ENCODE data around the gene TAAR9.

Gene TAAR9

DNA sequence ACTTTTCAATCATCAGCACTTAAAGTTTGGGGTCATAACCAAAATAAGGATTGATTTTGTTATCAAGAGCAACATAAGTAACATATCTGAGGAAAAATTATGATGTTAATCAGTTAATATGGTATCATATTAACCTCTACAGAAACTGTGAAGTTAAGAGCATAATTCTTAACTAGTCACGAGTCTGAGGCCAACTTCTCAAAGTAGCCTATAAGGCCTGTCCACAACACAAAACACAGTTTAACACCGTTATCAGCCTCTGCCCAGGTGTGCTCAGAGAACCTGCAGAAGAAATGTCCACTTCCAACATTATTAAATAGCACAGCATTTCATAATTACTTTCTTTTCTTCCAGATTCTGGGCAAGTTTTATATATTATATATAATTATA is 26.3 kb upstream of the TAAR9 start:
- no CpG with 5 or more reads among the region's 2 CpGs for WGBS, 2 donors (ENCODE audit: extremely low coverage in 2 of 2, insufficient read length in 2 of 2, insufficient replicate concordance in 1 of 2)
- H3K4me3 ChIP-seq (ENCODE audit: low read length in 2 of 2): peak overlapping the region in 1 of 2 donors; percentile 77

DNA sequence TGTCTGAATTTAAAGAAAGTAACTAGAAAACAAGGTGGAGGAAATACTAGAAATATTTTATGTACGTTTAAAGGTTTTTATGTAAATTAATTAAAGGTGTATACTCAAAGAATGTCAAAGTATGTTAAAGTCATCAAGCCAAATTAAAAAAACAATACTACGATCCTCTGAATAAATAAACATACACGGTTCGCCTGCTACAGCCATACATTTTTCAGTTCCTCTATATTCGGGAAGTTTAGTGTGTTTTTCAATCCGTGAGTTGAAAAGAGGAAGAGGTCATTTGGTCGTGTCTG is 25.8 kb upstream of the TAAR9 start:
- Histone ChIP-seq H2AFZ (ENCODE audit: low read length) (peak overlapping the region; percentile 99), H3K36me3 (replicated peaks in 1 of 2; ENCODE audit: control insufficient read depth in 2 of 2, insufficient read depth in 2 of 2, low read length in 2 of 2) (peaks cover 0 to 3% of the 10 kb centered on the region in 2 donors), H3K23ac (ENCODE audit: low read depth, low read length, poor library complexity) (no peak overlapping the region), H3K4ac (ENCODE audit: low read length) (no peak overlapping the region), H3K4me1 (ENCODE audit: control insufficient read depth in 2 of 2, insufficient read depth in 1 of 2, low read depth in 1 of 2, low read length in 2 of 2) (peaks cover 1 to 4% of the 10 kb centered on the region in 2 donors), H3K27ac (replicated peaks; ENCODE audit: low read length) (no peak overlapping the region), H3K27me3 (ENCODE audit: control insufficient read depth in 3 of 3, insufficient read depth in 3 of 3, low read depth in 1 of 3, low read length in 3 of 3) (peaks cover 0 to 31% (median 0%) of the 10 kb centered on the region in 3 experiments), H2BK15ac (ENCODE audit: low read length) (no peak overlapping the region), H2BK120ac (ENCODE audit: low read depth, low read length) (no peak overlapping the region), H4K8ac (ENCODE audit: low read depth, low read length) (no peak overlapping the region), H3K9me3 (replicated peaks in 1 of 2; ENCODE audit: control insufficient read depth in 2 of 2, insufficient read depth in 1 of 2, low read depth in 1 of 2, low read length in 2 of 2) (no peaks in the 10 kb centered on the region), H3K4me2 (ENCODE audit: insufficient read depth, low read length, poor library complexity, severe bottlenecking) (peak overlapping the region; percentile 56), H3K79me1 (ENCODE audit: low read depth, low read length) (no peaks in the 10 kb centered on the region), H4K91ac (ENCODE audit: low read depth, low read length, poor library complexity) (no peak overlapping the region), H3K14ac (ENCODE audit: low read length) (no peak overlapping the region), H2BK12ac (ENCODE audit: low read length) (no peak overlapping the region), H3K18ac (ENCODE audit: low read length) (peak overlapping the region; percentile 91), H2AK5ac (ENCODE audit: low read depth, low read length) (no peak overlapping the region), H3K9ac (ENCODE audit: low read depth, low read length, poor library complexity) (peak overlapping the region; percentile 85), H2BK5ac (ENCODE audit: low read length) (no peak overlapping the region), H3K4me3 (ENCODE audit: low read length in 2 of 2) (peak overlapping the region; percentile 77 to 97)
- DNase-seq (ENCODE audit: low spot score): no peak
- no CpG with 5 or more reads among the region's 7 CpGs for WGBS, 2 donors (ENCODE audit: extremely low coverage in 2 of 2, insufficient read length in 2 of 2, insufficient replicate concordance in 1 of 2)

More for the DNA sequence above, 26.3 kb upstream of the TAAR9 start:
- Histone ChIP-seq H3K9ac (ENCODE audit: low read depth, low read length, poor library complexity) (no peak overlapping the region), H2AK5ac (ENCODE audit: low read depth, low read length) (no peak overlapping the region), H2BK12ac (ENCODE audit: low read length) (no peak overlapping the region), H3K23ac (ENCODE audit: low read depth, low read length, poor library complexity) (no peak overlapping the region), H4K91ac (ENCODE audit: low read depth, low read length, poor library complexity) (no peak overlapping the region), H3K9me3 (replicated peaks in 1 of 2; ENCODE audit: control insufficient read depth in 2 of 2, insufficient read depth in 1 of 2, low read depth in 1 of 2, low read length in 2 of 2) (no peaks in the 10 kb centered on the region), H3K79me1 (ENCODE audit: low read depth, low read length) (no peaks in the 10 kb centered on the region), H3K14ac (ENCODE audit: low read length) (no peak overlapping the region), H3K4me1 (ENCODE audit: control insufficient read depth in 2 of 2, insufficient read depth in 1 of 2, low read depth in 1 of 2, low read length in 2 of 2) (peaks cover 1 to 4% of the 10 kb centered on the region in 2 donors), H2BK5ac (ENCODE audit: low read length) (no peak overlapping the region), H3K27ac (replicated peaks; ENCODE audit: low read length) (no peak overlapping the region), H3K4ac (ENCODE audit: low read length) (no peak overlapping the region), H3K27me3 (ENCODE audit: control insufficient read depth in 3 of 3, insufficient read depth in 3 of 3, low read depth in 1 of 3, low read length in 3 of 3) (peaks cover 0 to 30% (median 0%) of the 10 kb centered on the region in 3 experiments), H3K4me2 (ENCODE audit: insufficient read depth, low read length, poor library complexity, severe bottlenecking) (no peak overlapping the region), H3K18ac (ENCODE audit: low read length) (no peak overlapping the region), H3K36me3 (replicated peaks in 1 of 2; ENCODE audit: control insufficient read depth in 2 of 2, insufficient read depth in 2 of 2, low read length in 2 of 2) (peaks cover 0 to 3% of the 10 kb centered on the region in 2 donors), H2AFZ (ENCODE audit: low read length) (no peak overlapping the region), H2BK15ac (ENCODE audit: low read length) (no peak overlapping the region), H2BK120ac (ENCODE audit: low read depth, low read length) (no peak overlapping the region), H4K8ac (ENCODE audit: low read depth, low read length) (no peak overlapping the region)
- no peak for DNase-seq (ENCODE audit: low spot score)

DNA sequence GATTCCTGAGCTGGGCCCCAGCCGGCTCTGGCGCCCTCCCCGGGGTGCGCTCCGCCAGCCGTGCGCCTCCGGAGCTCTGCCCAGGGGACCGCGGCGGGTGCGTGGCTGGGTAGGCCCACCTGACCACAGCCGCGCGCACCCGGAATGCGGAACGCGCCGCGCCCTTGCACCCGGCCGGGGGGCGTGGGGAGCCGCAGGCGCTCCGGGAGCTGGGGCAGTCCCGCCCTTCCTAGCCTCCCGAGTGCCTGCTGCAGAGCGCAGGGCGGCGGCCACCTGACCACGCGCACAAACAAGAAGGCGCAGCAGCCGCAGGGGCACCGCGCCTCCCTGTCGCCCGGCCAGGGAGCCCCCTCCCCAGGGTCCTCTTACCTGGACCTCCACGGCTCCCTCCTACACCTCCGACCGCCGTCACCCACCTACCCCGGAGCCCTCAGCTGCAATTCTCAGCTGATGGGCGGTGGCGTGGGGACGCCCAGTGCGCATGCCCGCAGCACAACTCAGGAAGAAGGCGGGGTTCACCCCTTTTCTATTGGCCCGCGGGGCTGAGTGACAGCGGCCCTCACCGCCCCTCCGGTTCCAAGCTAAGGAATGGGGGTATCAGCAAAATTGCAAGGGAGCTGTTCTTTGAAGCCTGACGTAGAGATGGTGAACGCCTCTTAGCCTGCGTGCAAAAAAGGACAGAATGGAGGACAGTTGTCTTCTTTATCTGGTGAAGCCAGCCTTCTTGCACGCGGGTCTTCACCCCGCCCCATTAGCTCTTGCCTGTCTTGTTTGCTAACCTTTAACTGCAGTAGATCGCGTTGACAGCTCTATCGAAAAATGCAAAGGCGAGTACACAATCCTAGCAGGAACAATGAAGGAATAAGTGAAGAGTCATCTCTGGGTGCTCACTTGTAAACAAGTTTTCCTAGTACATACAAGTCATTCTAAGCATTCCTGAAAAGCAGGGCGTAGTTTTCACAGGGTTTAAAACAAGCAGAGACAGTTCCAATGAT is 25.1 kb upstream of the TAAR9 start, which contains the start of gene STX7:
Gene STX7, minus strand, starts transcription at position 479 of the 995 bp plus-strand sequence. CDS start 9,586 bp downstream, outside the sequence.
- no CpG with 5 or more reads among the region's 67 CpGs for whole genome bisulfite sequencing, 2 donors (ENCODE audit: extremely low coverage in 2 of 2, insufficient read length in 2 of 2, insufficient replicate concordance in 1 of 2)

DNA sequence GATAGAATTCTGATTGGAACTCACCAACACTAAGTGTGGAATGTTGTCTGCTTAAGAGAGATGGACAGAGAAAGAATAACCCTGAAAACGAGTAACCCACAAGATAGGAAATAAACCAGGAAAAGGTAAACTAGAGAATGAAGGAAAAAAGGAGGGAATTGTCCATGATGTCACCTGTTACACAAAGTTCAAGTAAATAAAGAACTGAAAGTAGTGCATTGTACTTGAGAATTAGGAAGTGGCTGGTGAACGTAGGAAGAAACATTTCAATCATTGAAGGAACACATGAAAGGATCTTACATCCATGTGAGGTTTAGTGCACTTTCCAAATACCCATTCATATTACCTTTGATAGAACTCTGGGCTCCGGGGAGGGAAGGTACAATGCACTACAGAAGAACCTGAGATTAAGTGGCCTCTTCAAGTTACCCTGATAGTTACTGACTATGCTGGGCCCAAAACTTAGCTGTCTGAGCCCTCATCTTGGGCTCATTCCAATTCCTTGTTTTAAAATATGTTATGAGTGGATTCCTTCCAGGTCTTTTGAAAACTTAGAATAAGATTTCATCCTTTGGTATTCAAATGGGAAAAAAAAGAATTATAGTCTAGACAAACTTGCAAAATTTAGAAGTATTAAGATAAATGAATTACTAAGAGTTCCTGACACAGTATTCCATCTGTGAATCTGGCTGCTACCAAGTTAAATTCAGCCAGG is 24.1 kb upstream of the TAAR9 start:
- H3K4me1 ChIP-seq (ENCODE audit: control insufficient read depth in 2 of 2, insufficient read depth in 1 of 2, low read depth in 1 of 2, low read length in 2 of 2): peaks cover 1 to 4% of the 10 kb centered on the region in 2 donors
- no peaks in the 10 kb centered on the region for H3K36me3 ChIP-seq (replicated peaks in 1 of 2; ENCODE audit: control insufficient read depth in 2 of 2, insufficient read depth in 2 of 2, low read length in 2 of 2)
- no peak overlapping the region for H3K27ac ChIP-seq (replicated peaks; ENCODE audit: low read length)
- H3K18ac ChIP-seq (ENCODE audit: low read length): no peak overlapping the region
- H2BK120ac ChIP-seq (ENCODE audit: low read depth, low read length): no peak overlapping the region
- no peak overlapping the region for H2BK12ac ChIP-seq (ENCODE audit: low read length)
- no peak overlapping the region for H3K23ac ChIP-seq (ENCODE audit: low read depth, low read length, poor library complexity)
- no peak overlapping the region for H2AFZ ChIP-seq (ENCODE audit: low read length)
- H4K91ac ChIP-seq (ENCODE audit: low read depth, low read length, poor library complexity): no peak overlapping the region
- H3K79me1 ChIP-seq (ENCODE audit: low read depth, low read length): no peaks in the 10 kb centered on the region
- no peak for DNase-seq (ENCODE audit: low spot score)
- H2BK15ac ChIP-seq (ENCODE audit: low read length): no peak overlapping the region
- H4K8ac ChIP-seq (ENCODE audit: low read depth, low read length): no peak overlapping the region
- no peak overlapping the region for H3K9ac ChIP-seq (ENCODE audit: low read depth, low read length, poor library complexity)
- no CpG with 5 or more reads among the region's 3 CpGs for WGBS, 2 donors (ENCODE audit: extremely low coverage in 2 of 2, insufficient read length in 2 of 2, insufficient replicate concordance in 1 of 2)
- no peak overlapping the region for H3K4me3 ChIP-seq (ENCODE audit: low read length in 2 of 2)
- H3K14ac ChIP-seq (ENCODE audit: low read length): no peak overlapping the region
- peaks cover 0 to 37% (median 0%) of the 10 kb centered on the region in 3 experiments for H3K27me3 ChIP-seq (ENCODE audit: control insufficient read depth in 3 of 3, insufficient read depth in 3 of 3, low read depth in 1 of 3, low read length in 3 of 3)
- H2AK5ac ChIP-seq (ENCODE audit: low read depth, low read length): no peak overlapping the region
- no peak overlapping the region for H3K4ac ChIP-seq (ENCODE audit: low read length)
- H3K9me3 ChIP-seq (replicated peaks in 1 of 2; ENCODE audit: control insufficient read depth in 2 of 2, insufficient read depth in 1 of 2, low read depth in 1 of 2, low read length in 2 of 2): no peaks in the 10 kb centered on the region
- H3K4me2 ChIP-seq (ENCODE audit: insufficient read depth, low read length, poor library complexity, severe bottlenecking): no peak overlapping the region
- no peak overlapping the region for H2BK5ac ChIP-seq (ENCODE audit: low read length)

More for the DNA sequence above, 25.1 kb upstream of the TAAR9 start, which contains the start of gene STX7:
- no peaks in the 10 kb centered on the region for H3K9me3 ChIP-seq (replicated peaks in 1 of 2; ENCODE audit: control insufficient read depth in 2 of 2, insufficient read depth in 1 of 2, low read depth in 1 of 2, low read length in 2 of 2)
- H3K79me1 ChIP-seq (ENCODE audit: low read depth, low read length): no peaks in the 10 kb centered on the region
- no peak within 1 kb of the TSS for H4K8ac ChIP-seq (ENCODE audit: low read depth, low read length)
- peaks cover 1 to 4% of the 10 kb centered on the region in 2 donors for H3K4me1 ChIP-seq (ENCODE audit: control insufficient read depth in 2 of 2, insufficient read depth in 1 of 2, low read depth in 1 of 2, low read length in 2 of 2)
- no peak within 1 kb of the TSS for H2BK12ac ChIP-seq (ENCODE audit: low read length)
- H3K27me3 ChIP-seq (ENCODE audit: control insufficient read depth in 3 of 3, insufficient read depth in 3 of 3, low read depth in 1 of 3, low read length in 3 of 3): peaks cover 0 to 37% (median 0%) of the 10 kb centered on the region in 3 experiments
- H3K4me2 ChIP-seq (ENCODE audit: insufficient read depth, low read length, poor library complexity, severe bottlenecking): peak within 1 kb of the TSS; percentile 56
- H3K4ac ChIP-seq (ENCODE audit: low read length): no peak within 1 kb of the TSS
- H4K91ac ChIP-seq (ENCODE audit: low read depth, low read length, poor library complexity): no peak within 1 kb of the TSS
- peak within 1 kb of the TSS; percentile 85 for H3K9ac ChIP-seq (ENCODE audit: low read depth, low read length, poor library complexity)
- H3K23ac ChIP-seq (ENCODE audit: low read depth, low read length, poor library complexity): no peak within 1 kb of the TSS
- H2BK5ac ChIP-seq (ENCODE audit: low read length): no peak within 1 kb of the TSS
- H3K27ac ChIP-seq (replicated peaks; ENCODE audit: low read length): no peak within 1 kb of the TSS
- peak within 1 kb of the TSS; percentile 99 for H2AFZ ChIP-seq (ENCODE audit: low read length)
- H3K14ac ChIP-seq (ENCODE audit: low read length): no peak within 1 kb of the TSS
- peak within 1 kb of the TSS; percentile 91 for H3K18ac ChIP-seq (ENCODE audit: low read length)
- peak within 1 kb of the TSS; percentile 77 to 97 for H3K4me3 ChIP-seq (ENCODE audit: low read length in 2 of 2)
- no peak within 1 kb of the TSS for H2AK5ac ChIP-seq (ENCODE audit: low read depth, low read length)
- H2BK15ac ChIP-seq (ENCODE audit: low read length): no peak within 1 kb of the TSS
- H2BK120ac ChIP-seq (ENCODE audit: low read depth, low read length): no peak within 1 kb of the TSS
- peaks cover 0 to under 1% of the 10 kb centered on the region in 2 donors for H3K36me3 ChIP-seq (replicated peaks in 1 of 2; ENCODE audit: control insufficient read depth in 2 of 2, insufficient read depth in 2 of 2, low read length in 2 of 2)
- peak; percentile 84 for DNase-seq (ENCODE audit: low spot score)

Data from neuronal stem cell (in vitro differentiated cells).